PC-3 (cell line): Measurements from ENCODE around the gene XAGE1A. TPM values are rescaled to one million over a fixed set of nuclear protein-coding genes. Genes with fewer than 3 reads are reported as not detected.
"Not testable (repeated sequence)": the region's sequence is repeated elsewhere in the genome, so short reads cannot be mapped to it uniquely, and the experiment has no call there.

Source experiments
- ATAC-seq: fragments of 200-7000 bp; cut with Tn5 transposase; 2 replicates; pipeline ENCODE4 v1.9.1; 2020; ENCODE audit warnings: mild to moderate bottlenecking, moderate library complexity
- BruUV-seq: library from RNA; stranded (reverse); fragments of 400-500 nt; replicated peaks from 2 replicates; lab custom pipeline; 2021; lab: Mats Ljungman, UMichigan
- CTCF ChIA-PET: fragments of 300-600 bp; sonication (Branson Sonifier 250); formaldehyde crosslinking; loops from one replicate; lab custom pipeline; 2022; ENCODE audit warnings: antibody characterized with exemption; lab: Charles Lee
- POLR2A ChIA-PET: fragments of 300-600 bp; sonication (Branson Sonifier 250); formaldehyde crosslinking; loops from one replicate; lab custom pipeline; 2022; ENCODE audit warnings: antibody characterized with exemption; ENCODE audit not compliant: unreplicated experiment; lab: Charles Lee
- DNase-seq: peaks from one replicate; pipeline ENCODE4 v3.0.0-alpha.2; 2015
- H2AFZ ChIP-seq: fragments of 300-600 bp; sonication (generic); 2 replicates; pipeline ENCODE4 v1.6.0; 2016; ENCODE audit warnings: antibody characterized with exemption, low read length
- H3F3A ChIP-seq: fragments of 300-600 bp; sonication (generic); one replicate; pipeline ENCODE4 v1.6.0; 2017; ENCODE audit warnings: antibody characterized with exemption, low read length, control low read depth, mild to moderate bottlenecking; ENCODE audit not compliant: unreplicated experiment
- H3K27ac ChIP-seq: fragments of 300-600 bp; sonication (generic); 2 replicates; pipeline ENCODE4 v1.5.1; 2016; ENCODE audit warnings: mild to moderate bottlenecking, low read length
- H3K27me3 ChIP-seq: fragments of 300-600 bp; sonication (generic); 2 replicates; pipeline ENCODE4 v1.6.1; 2016; ENCODE audit warnings: low read length, mixed read lengths
- H3K36me3 ChIP-seq: fragments of 300-600 bp; sonication (generic); 2 replicates; pipeline ENCODE4 v1.6.1; 2016; ENCODE audit warnings: low read depth, mixed run types, low read length, mixed read lengths
- H3K4me1 ChIP-seq: fragments of 300-600 bp; sonication (generic); 2 replicates; pipeline ENCODE4 v1.5.1; 2016; ENCODE audit warnings: low read length; ENCODE audit not compliant: insufficient read depth
- H3K4me2 ChIP-seq: fragments of 300-600 bp; sonication (generic); 2 replicates; pipeline ENCODE4 v1.6.0; 2016; ENCODE audit warnings: low read length
- H3K4me3 ChIP-seq: fragments of 300-600 bp; sonication (generic); 2 replicates; pipeline ENCODE4 v1.5.1; 2016; ENCODE audit warnings: mild to moderate bottlenecking, low read length, mixed read lengths
- H3K79me2 ChIP-seq: fragments of 300-600 bp; sonication (generic); 2 replicates; pipeline ENCODE4 v1.6.1; 2017; ENCODE audit warnings: low read length, mixed read lengths
- H3K9ac ChIP-seq: fragments of 300-600 bp; sonication (generic); 2 replicates; pipeline ENCODE4 v1.6.0; 2016; ENCODE audit warnings: mild to moderate bottlenecking, low read length
- H3K9me2 ChIP-seq: fragments of 300-600 bp; sonication (generic); replicated peaks from 2 replicates; pipeline ENCODE4 v1.6.1; 2016; ENCODE audit warnings: mixed run types, low read length, mixed read lengths
- H3K9me3 ChIP-seq: fragments of 300-600 bp; sonication (generic); 2 replicates; pipeline ENCODE4 v1.6.1; 2016; ENCODE audit warnings: low read length, mixed read lengths
- H4K20me1 ChIP-seq: fragments of 300-600 bp; sonication (generic); 2 replicates; pipeline ENCODE4 v1.6.1; 2016; ENCODE audit warnings: low read length, mixed read lengths
- EZH2 ChIP-seq: fragments of 300-600 bp; sonication (generic); IDR thresholded peaks from one replicate; pipeline ENCODE4 v1.6.1; 2017; ENCODE audit warnings: antibody characterized with exemption, mild to moderate bottlenecking, low read length; ENCODE audit not compliant: unreplicated experiment
- EZH2phosphoT487 ChIP-seq: fragments of 300-600 bp; sonication (generic); IDR thresholded peaks from 2 replicates; pipeline ENCODE4 v1.6.1; 2018; ENCODE audit warnings: mild to moderate bottlenecking, antibody characterized with exemption, low read length, borderline replicate concordance
- intact Hi-C: fragments of 100-400 bp; cut with micrococcal nuclease; formaldehyde crosslinking; loops from 2 replicates; pipeline ENCODE4 v1.9.0; 2023
- total RNA-seq: library from RNA; depleted of rRNA; stranded (reverse); fragments of >200 nt; gene quantifications from 2 replicates; pipeline ENCODE4 v1.2.3, GENCODE V29; 2014
- TF ChIP-seq, protein P1 (sequence below): fragments of 300-600 bp; sonication (generic); conservative IDR thresholded peaks from 2 replicates; pipeline ENCODE4 v1.5.1; 2017; ENCODE audit warnings: antibody characterized with exemption, low read depth, mild to moderate bottlenecking, low read length

XAGE1A gene
- total RNA-seq, 1 experiment from 2014 or later = not detected

DNA sequence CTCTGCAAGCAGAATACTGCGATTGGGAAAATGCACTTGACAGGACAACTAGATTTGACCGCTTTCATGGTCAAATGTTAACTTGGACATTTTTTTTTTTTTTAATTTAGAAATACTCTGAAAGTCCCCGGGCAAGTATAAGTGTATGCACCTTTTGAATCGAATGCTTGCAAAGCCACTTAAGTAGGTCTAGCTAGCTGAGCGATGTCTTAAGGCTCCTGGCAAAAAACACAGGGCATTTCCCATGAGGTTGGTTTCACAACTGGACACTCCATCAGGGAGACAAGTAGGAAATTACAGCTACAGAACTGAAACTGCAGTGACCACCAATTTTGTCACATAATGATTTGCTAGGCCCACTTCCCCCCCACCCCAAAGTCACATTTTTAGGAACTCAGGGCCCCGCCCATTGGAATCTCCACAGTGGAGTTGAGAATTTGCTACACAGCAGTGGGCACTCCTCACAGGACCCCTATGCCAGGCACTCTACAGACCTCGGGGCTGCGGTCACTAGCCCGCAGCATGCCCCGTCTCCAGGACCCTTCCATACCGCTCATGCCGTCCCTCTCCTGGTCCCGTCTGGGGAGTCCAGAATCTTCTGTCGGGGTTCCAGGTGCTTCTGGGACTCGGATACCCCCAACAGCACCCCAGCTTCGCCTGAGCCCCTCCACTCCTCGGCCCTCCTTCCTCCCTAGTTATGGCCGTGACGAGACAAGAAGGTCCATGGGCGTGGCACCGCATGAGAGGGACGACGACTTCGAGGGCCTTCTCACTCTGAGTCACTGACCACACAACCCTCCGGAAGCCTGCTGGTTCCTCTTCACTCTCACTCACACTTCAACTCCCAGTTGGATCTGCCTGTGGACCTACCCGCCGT, 20.7 kb downstream of the XAGE1A start:
- H3K4me2 ChIP-seq, CTCF ChIA-PET, intact Hi-C loops, ATAC-seq, BruUV-seq, POLR2A ChIA-PET, H3K27ac ChIP-seq, H4K20me1 ChIP-seq, H2AFZ ChIP-seq, H3K9ac ChIP-seq, H3K9me2 ChIP-seq, H3K4me3 ChIP-seq, H3K27me3 ChIP-seq, H3K79me2 ChIP-seq, H3K9me3 ChIP-seq, H3F3A ChIP-seq, H3K36me3 ChIP-seq, DNase-seq, H3K4me1 ChIP-seq: not testable (repeated sequence)

DNA sequence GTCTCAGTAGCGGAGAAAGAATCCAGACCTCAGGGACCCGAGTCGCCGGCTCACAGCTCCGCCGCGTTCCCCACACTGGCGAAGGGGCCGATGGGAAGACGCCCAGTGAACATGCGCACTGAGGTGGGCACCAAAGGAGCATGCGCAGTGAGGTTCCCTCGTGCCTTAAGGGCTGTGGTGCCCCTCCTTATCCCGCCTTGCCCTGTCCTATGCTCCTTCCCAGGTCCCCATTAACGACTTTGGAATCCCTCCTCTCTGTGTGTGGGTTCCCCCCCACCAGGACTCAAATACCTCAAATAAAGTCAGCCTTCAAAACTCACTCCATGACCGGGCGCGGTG, 21.3 kb downstream of the XAGE1A start, which contains the start of gene XAGE1B:
Gene XAGE1B (minus strand): TSS at position 77 of the 339 bp plus-strand sequence. CDS start 1,536 bp downstream, outside the sequence.
- H3K4me1 ChIP-seq, CTCF ChIA-PET, BruUV-seq: not testable (repeated sequence)

DNA sequence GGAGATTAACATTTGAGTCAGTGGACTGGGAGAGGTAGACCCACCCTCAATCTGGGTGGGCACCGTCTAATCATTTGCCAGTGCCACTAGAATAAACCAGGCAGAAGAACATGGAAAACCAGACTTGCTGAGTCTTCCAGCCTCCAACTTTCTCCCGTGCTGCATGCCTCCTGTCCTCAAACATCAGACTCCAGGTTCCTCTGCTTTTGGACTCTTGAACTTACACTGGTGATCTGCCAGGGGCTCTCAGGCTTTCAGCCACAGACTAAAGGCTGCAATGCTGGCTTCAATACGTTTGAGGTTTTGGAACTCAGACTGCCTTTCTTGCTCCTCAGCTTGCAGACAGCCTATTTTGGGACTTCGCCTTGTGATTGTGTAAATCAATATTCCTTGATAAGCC, 45.4 kb downstream of the XAGE1A start:
- H3K4me1 ChIP-seq, DNase-seq, BruUV-seq, H2AFZ ChIP-seq, H3K36me3 ChIP-seq, intact Hi-C loops, H3K27ac ChIP-seq, H3K79me2 ChIP-seq, ATAC-seq, H3K9me2 ChIP-seq, H3K9me3 ChIP-seq, H3K4me2 ChIP-seq, H3K9ac ChIP-seq, H3K4me3 ChIP-seq, CTCF ChIA-PET, H4K20me1 ChIP-seq, H3K27me3 ChIP-seq, H3F3A ChIP-seq, POLR2A ChIA-PET: not testable (repeated sequence)

More for the DNA sequence above, 21.3 kb downstream of the XAGE1A start, which contains the start of gene XAGE1B:
- H3K79me2 ChIP-seq, H3K9me3 ChIP-seq, H3K4me2 ChIP-seq, H3K4me3 ChIP-seq, H3K9ac ChIP-seq, H3K9me2 ChIP-seq, H2AFZ ChIP-seq, H3K27me3 ChIP-seq, DNase-seq, H4K20me1 ChIP-seq, ATAC-seq, H3K27ac ChIP-seq, H3K36me3 ChIP-seq, H3F3A ChIP-seq, POLR2A ChIA-PET, intact Hi-C loops: not testable (repeated sequence)

DNA sequence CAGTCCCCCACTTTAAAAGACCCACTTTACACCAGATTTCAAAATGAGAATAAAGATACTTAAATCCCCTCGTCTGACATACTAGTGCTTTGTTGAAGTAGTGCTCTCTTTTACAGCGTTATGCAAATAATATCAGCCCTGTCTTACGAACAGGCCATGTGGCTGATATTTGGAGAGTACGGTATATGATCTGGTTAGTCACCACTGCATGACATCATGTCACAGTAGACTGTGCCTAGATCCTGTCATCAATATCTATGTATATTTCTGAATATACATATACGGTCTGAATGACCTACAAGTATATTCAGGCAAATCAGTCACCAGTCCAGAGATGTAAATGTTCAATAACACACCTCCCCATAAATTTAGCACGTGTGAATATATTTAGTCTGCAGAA, 46.7 kb downstream of the XAGE1A start:
- Histone ChIP-seq H3K4me2 (no peak overlapping the region), H3K9me3 (no peaks in the 10 kb centered on the region), H3K9ac (no peak overlapping the region), H3K27ac (no peak overlapping the region), H3K79me2 (no peaks in the 10 kb centered on the region), H2AFZ (no peak overlapping the region), H3K36me3 (no peaks in the 10 kb centered on the region), H3F3A (no peaks in the 10 kb centered on the region), H4K20me1 (no peaks in the 10 kb centered on the region), H3K4me1 (no peaks in the 10 kb centered on the region), H3K4me3 (no peak overlapping the region), H3K9me2 (no peaks in the 10 kb centered on the region), H3K27me3 (peaks cover 9% of the 10 kb centered on the region; the same call in 1 of the 2 replicates)
- CTCF ChIA-PET = no interaction called here
- BruUV-seq = no TSS peak
- no peak for ATAC-seq
- no peak for DNase-seq
- POLR2A ChIA-PET = no interaction called here
- TF ChIP-seq EZH2phosphoT487 (no peak), EZH2 (no peak)
- TF ChIP-seq, protein P1, sequence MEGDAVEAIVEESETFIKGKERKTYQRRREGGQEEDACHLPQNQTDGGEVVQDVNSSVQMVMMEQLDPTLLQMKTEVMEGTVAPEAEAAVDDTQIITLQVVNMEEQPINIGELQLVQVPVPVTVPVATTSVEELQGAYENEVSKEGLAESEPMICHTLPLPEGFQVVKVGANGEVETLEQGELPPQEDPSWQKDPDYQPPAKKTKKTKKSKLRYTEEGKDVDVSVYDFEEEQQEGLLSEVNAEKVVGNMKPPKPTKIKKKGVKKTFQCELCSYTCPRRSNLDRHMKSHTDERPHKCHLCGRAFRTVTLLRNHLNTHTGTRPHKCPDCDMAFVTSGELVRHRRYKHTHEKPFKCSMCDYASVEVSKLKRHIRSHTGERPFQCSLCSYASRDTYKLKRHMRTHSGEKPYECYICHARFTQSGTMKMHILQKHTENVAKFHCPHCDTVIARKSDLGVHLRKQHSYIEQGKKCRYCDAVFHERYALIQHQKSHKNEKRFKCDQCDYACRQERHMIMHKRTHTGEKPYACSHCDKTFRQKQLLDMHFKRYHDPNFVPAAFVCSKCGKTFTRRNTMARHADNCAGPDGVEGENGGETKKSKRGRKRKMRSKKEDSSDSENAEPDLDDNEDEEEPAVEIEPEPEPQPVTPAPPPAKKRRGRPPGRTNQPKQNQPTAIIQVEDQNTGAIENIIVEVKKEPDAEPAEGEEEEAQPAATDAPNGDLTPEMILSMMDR = no peak
- intact Hi-C loops = no loop called here
